ENCODE data around the gene SAE1.

SAE1 gene

GRCh38 chr19:47107202-47107952 is 23.3 kb upstream of the SAE1 start:
- no peak for DNase-seq

DNA sequence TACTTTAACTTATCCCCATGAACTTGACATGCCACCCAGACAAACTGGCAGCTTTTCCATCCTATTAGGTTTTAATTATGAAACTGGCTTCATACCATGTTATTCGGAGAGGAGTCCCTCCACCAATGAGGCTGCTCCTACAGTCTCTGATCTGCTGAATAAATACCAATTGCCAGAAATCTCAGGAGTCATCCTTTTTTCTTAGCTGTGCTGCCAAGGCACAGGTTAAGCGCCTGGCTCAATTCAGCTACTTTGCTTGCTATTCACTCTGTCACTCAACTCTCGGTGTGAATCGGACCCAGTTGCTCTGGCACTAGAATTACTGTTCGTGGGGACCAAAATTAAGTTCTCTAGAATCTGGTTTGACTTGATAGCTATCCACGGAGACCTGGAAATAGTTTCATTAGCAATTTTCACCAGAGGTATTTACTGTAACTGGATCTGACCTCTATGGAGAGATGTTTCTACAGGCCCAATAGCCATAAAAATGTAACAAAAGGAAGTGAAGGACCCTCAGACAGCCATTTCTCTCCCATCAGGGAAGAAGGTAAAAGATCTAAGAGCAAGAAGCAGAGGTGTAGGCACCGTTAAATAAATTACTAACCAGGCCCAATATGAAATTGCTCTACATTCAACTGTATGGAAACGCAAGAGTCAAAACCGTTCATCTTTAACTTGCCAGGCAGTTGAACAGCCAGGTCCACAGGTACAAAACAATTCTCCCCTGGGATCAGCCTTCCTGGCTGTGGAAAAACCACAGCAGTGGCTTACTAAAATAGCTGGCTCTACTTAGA is 22.5 kb upstream of the SAE1 start:
- DNase-seq: no peak

DNA sequence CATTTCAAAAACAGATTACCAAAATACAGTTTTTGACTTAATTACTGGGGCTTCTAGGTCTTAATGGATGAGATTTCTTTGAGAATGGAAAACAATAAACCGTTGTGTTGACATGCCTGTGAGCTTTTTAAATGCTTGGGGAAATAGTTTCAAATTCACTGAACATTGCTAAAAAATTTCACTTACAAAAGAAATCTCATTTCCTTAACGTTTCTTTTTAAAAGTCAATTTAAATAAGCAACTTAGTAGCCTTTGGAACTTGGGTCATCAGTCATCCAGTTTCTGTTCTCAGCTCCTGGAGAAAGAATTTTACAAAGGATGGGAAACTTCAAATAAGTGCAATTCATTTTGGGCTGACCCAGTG is 21.5 kb upstream of the SAE1 start:
- no peak for DNase-seq

DNA sequence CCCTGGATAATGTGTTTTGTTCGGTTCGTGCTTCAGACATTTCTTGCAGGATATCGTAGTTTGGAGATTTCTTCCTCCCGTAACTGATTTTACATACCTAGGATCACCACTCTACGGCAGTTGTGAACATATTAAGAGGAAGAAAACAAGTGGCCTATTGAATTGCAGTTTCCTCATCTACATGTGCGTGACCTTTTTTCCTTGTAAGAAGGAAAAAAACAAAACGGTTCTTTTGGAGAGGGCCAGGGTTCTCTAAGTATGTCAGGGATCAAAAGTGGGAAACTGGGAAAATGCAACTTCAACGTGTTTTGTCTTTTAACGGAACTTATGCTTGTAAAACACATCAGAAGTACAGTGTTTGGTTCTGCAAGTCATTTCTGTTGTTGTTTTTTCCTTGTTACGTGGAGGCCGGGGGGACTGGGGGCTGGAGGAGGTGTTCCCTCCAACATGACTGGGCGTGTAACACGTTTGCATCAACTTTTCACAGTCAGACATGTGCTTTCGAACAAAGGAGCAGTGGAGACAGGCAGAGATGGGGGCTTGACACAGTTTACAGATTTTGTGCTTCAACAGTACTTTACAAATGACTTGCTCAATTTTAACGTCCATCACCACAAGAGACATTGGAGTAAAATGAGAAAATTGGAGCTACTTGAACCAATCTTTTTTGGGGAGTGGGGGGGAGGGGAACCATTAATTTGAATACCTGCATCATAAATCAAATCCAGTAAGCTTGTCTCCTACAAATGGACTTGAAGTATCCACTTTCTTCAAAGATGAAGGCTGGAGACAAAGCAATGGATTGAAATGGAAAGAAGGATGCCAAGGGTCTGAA is 20.9 kb upstream of the SAE1 start:
- peak; percentile 71 for DNase-seq

GRCh38 chr19:47110521-47111005 is 20.1 kb upstream of the SAE1 start:
- peak; percentile 59 for DNase-seq

GRCh38 chr19:47111006-47111621 is 19.5 kb upstream of the SAE1 start:
- DNase-seq: peak; percentile 60

DNA sequence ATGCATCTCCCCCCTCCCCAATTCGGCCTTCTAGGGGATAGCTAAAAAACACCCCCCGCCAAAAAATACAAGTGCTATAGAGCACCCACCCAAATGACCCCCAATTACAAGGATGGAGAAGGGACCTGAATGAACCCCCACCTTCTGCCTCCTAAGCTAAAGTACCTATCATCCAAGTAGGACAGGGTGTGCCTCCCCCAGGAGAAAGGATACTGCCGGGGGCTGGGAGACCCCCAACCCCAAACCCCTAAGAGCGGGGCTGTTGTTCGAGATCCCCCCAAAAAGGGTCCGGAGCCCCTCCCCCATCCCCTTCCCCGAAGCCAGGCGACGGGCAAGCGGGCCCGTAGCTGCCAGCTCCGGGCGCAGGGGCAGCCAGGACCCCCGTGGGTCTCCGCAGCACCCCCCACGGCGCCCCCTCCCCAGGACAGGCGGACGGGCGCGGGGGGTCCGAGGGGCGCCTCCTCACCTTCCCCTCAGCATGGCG is 18.9 kb upstream of the SAE1 start:
- DNase-seq: no peak

DNA sequence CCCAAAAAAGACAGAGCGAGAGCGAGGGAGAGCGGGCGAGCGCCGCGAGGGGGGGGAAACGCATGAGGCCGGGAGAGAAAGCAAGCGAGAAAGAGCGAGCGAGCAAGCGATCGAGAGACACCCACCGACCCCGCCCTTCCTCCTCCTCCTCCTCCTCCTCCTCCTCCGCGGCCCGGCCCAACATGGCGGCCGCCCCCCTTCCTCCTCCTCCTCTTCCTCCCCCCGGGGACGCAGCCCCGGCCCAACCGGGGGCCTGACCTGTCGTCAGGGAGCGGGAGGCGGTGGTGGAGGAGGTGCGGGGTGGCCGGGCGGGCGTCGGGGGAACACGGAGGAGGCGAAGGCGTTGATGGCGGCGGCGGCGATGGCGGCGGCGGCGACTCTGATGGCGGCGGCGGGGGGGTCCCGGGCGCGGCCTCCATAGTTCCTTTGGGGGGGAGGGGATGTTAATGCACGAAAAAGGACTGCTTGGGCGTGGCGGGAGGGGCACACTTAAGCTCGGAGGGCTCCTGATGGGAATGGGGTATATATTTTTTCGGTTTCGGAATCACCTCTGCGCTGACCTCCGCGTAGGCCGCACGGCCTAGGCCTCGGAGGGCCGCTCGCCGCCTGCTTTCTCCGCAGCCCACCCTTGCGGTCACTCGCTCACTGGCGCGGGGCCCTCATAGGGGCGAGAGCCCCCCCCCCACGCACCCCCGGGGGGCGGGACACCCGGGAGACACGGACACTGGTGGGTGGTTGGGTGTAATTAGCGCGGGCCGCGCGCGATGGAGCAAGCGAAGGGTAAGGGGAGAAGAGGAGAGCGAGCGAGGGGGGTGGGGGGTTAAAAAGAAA is 18.3 kb upstream of the SAE1 start:
- DNase-seq: peak; percentile 95

DNA sequence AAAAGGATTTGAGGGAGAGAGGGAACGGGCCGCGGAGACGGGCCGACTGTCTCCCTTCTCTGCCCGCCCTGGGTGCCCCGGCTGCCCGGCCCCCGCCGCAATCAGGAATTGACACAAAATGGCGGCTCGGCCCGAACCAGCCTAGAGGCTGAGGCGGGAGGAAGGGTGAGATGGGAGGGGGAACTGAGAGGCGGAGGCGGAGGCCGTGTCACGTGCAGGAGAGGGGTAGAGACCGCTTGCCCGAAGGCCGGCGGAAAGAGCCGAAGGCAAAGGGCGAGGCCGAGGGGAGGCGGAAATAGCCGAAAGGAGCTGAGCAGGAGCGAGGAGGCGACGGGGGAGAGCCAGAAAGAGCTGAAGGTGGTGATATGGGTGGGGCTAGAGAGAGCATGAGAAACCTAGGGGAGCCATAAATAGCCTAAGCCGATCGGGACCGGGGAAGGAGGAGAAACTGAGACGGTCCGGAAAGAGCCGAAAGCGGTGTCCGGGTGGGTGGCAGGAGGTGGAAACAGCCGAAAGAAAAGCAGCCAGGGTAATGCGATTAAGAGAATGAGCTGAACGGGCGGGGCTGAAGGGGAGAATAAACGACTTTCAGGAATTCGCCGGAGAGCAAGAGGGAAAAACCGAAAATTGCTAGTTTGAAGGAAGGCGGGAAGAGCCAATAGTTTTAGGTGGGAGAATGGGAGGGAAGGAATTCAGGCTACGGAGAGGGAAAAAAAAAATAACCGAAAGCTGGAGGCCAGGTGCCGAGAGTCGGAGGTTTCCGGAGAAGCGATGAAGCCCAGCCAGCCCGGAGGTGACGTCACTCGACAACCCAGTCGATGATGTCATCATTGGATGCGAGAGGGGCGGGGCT is 17.4 kb upstream of the SAE1 start, which contains the start of gene ZC3H4:
ZC3H4 (minus strand) TSS at position 780 of the 853 bp plus-strand sequence. CDS start 1,192 bp downstream, outside the sequence.
- peak; percentile 100 for DNase-seq

DNA sequence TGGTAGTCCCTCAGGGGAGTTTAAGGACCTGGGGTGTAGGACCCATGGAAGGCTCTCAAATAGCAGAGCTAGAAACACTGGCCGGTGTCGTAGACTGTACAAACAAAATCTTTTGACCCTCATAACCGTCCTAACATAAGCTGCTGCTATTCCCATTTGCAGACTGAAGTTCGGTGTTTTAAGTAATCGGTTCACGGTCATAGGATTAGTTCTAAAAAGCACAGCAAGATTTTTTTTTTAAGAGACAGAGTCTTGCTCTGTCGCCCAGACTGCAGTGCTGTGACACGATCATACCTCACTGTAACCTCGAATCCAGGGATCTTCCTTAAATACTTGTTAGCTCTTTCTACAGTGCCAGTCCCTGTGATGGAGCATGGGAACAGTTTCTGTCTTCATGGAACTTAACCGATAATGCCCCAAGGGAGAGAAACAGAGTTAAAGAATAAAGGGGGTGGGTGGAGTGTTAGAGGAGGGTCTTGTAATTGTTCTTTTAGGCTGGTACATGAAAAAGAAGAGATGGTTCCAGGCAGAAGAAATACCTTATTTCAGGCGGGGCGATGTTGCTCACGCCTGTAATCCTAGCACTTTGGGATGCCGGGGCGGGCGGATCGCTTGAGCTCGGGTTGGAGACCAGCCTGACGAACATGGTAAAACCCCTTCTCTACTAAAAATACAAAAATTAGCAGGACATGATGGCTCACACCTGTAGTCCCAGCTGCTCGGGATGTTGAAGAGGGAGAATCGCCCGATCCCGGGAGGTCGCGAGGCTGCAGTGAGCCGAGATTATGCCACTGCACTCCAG is 16.6 kb upstream of the SAE1 start:
- no peak for DNase-seq

- no peak for DNase-seq
Observed at GRCh38 chr19:47120470-47121067, 10.1 kb upstream of the SAE1 start.

- no peak for DNase-seq
Observed at GRCh38 chr19:47122359-47123335, 8.0 kb upstream of the SAE1 start.

GRCh38 chr19:47123406-47123805 is 7.2 kb upstream of the SAE1 start:
- no peak for DNase-seq

DNA sequence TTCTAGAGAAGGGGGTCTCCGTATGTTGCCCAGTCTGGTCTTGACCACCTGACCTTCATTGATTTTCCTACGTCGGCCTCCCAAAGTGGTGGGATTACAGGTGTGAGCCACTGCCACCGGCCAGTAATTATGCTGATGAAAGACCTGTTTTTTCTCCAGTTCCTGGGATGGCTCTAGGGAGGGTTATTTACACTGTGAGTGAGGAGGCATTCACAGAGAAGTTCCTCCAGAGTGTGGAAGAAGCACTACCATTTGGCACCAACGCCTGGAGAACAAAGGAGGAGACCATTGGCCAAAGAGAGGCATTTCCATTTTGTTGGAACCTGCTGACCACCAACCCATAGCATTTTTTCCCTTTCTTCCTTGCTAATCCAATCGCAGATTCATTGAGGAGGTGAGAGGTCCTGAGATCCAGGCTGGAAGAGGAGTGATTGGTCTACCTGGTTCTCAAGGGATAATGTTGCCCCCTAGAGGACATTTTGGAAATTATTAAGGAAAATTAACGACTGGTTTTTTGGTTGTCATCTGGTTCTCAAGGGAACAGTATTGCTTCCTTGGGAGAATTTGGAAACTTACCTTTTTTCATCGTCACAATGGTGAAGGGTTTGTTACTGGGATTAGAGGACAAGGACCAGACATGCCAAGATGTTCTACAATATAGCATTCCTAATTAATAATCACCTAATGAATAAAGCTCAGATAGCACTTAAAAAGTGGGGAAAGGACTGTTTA is 5.5 kb upstream of the SAE1 start:
- DNase-seq: peak; percentile 92

GRCh38 chr19:47125669-47125938 is 5.0 kb upstream of the SAE1 start:
- DNase-seq: no peak

GRCh38 chr19:47129579-47129978 is 1.1 kb upstream of the SAE1 start:
- DNase-seq: no peak

- no peak for DNase-seq
Observed at GRCh38 chr19:47130120-47130588, 481 bp upstream of the SAE1 start.
